Thyroid gland (tissue), 4 donors: ENCODE measurements around the gene NHSL1.

ENCODE experiments used
- POLR2A ChIP-seq, 2 donors: fragments of 450-650 bp; IDR thresholded peaks; one replicate each; pipeline ENCODE4 v1.6.1; 2017; ENCODE audit warnings: antibody characterized with exemption in 2 of 2, mild to moderate bottlenecking in 2 of 2, moderate library complexity in 1 of 2
- TF ChIP-seq, protein P1 (sequence below), 6 experiments: fragments of 200-600 bp in 3 of 6; fragments of 450-650 bp in 3 of 6; sonication (generic) in 3 of 6; IDR thresholded peaks; one replicate each; pipeline ENCODE4 v1.5.1; 2016 to 2019; ENCODE audit warnings: antibody characterized with exemption in 6 of 6, mild to moderate bottlenecking in 2 of 6, inconsistent platforms in 1 of 6, moderate library complexity in 1 of 6

DNA sequence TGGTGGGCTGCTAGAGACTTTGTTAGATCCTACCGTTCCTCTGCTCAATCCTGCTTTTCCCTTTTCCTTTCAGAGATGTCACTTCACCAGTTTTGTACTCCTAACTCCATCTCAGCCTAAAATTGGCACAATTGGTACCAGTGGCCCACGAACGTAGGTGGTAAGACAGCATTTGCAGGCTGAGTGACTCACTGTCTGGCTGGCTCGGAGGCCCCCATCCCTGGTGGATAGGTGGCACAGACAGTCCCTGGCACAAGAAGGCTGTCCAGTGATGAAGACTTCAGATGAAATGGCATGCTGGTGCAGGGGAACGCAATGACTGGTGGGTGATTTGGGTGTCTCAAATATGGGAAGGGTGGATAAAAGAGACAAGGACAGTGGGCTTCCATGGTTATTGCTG lies 84.2 kb downstream of the NHSL1 start:
- TF ChIP-seq, protein P1, sequence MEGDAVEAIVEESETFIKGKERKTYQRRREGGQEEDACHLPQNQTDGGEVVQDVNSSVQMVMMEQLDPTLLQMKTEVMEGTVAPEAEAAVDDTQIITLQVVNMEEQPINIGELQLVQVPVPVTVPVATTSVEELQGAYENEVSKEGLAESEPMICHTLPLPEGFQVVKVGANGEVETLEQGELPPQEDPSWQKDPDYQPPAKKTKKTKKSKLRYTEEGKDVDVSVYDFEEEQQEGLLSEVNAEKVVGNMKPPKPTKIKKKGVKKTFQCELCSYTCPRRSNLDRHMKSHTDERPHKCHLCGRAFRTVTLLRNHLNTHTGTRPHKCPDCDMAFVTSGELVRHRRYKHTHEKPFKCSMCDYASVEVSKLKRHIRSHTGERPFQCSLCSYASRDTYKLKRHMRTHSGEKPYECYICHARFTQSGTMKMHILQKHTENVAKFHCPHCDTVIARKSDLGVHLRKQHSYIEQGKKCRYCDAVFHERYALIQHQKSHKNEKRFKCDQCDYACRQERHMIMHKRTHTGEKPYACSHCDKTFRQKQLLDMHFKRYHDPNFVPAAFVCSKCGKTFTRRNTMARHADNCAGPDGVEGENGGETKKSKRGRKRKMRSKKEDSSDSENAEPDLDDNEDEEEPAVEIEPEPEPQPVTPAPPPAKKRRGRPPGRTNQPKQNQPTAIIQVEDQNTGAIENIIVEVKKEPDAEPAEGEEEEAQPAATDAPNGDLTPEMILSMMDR (IDR thresholded peaks at IDR 0.05), result no peak
- TF ChIP-seq POLR2A (IDR thresholded peaks at IDR 0.05), result no peak
